GM19438 (cell line): ENCODE measurements around the gene ISL1.

Experiments
- ATAC-seq: cut with Tn5 transposase; IDR thresholded peaks from one replicate; pipeline ENCODE4 v1.9.1; 2021; ENCODE audit warnings: low read depth; ENCODE audit not compliant: unreplicated experiment

Gene ISL1

GRCh38 chr5:51383131-51384121, at the start of gene ISL1:
ISL1 (plus strand) TSS chr5:51383448; CDS start chr5:51383672, 224 bp downstream.
- ATAC-seq = no peak

GRCh38 chr5:51336878-51337277, 46.4 kb upstream of the ISL1 start:
- no peak for ATAC-seq

- ATAC-seq = no peak
Observed at GRCh38 chr5:51345106-51345505, 38.1 kb upstream of the ISL1 start.

GRCh38 chr5:51347157-51347556, 36.1 kb upstream of the ISL1 start:
- ATAC-seq = no peak

- no peak for ATAC-seq
Observed at GRCh38 chr5:51347704-51348103, 35.5 kb upstream of the ISL1 start.

- ATAC-seq = no peak
Observed at GRCh38 chr5:51371052-51371451, 12.2 kb upstream of the ISL1 start.

GRCh38 chr5:51373880-51374523, 9.2 kb upstream of the ISL1 start:
- no peak for ATAC-seq

- no peak for ATAC-seq
Observed at GRCh38 chr5:51375084-51375483, 8.2 kb upstream of the ISL1 start.

- ATAC-seq = no peak
Observed at GRCh38 chr5:51376509-51376908, 6.7 kb upstream of the ISL1 start.

- ATAC-seq = no peak
Observed at GRCh38 chr5:51377151-51378060, 5.8 kb upstream of the ISL1 start.

- no peak for ATAC-seq
Observed at GRCh38 chr5:51378061-51378409, 5.2 kb upstream of the ISL1 start.

- ATAC-seq = no peak
Observed at GRCh38 chr5:51378448-51379330, 4.6 kb upstream of the ISL1 start.

- no peak for ATAC-seq
Observed at GRCh38 chr5:51379331-51379700, 3.9 kb upstream of the ISL1 start.

- no peak for ATAC-seq
Observed at GRCh38 chr5:51380603-51381207, 2.5 kb upstream of the ISL1 start.

- no peak for ATAC-seq
Observed at GRCh38 chr5:51381761-51382474, 1.3 kb upstream of the ISL1 start.

GRCh38 chr5:51382521-51383130, 622 bp upstream of the ISL1 start:
- no peak for ATAC-seq

- no peak for ATAC-seq
Observed at GRCh38 chr5:51384281-51384840, 1.1 kb downstream of the ISL1 start.

GRCh38 chr5:51385216-51385615, 2.0 kb downstream of the ISL1 start:
- no peak for ATAC-seq
